ENCODE results near the gene EPS8.

The EPS8 gene

DNA sequence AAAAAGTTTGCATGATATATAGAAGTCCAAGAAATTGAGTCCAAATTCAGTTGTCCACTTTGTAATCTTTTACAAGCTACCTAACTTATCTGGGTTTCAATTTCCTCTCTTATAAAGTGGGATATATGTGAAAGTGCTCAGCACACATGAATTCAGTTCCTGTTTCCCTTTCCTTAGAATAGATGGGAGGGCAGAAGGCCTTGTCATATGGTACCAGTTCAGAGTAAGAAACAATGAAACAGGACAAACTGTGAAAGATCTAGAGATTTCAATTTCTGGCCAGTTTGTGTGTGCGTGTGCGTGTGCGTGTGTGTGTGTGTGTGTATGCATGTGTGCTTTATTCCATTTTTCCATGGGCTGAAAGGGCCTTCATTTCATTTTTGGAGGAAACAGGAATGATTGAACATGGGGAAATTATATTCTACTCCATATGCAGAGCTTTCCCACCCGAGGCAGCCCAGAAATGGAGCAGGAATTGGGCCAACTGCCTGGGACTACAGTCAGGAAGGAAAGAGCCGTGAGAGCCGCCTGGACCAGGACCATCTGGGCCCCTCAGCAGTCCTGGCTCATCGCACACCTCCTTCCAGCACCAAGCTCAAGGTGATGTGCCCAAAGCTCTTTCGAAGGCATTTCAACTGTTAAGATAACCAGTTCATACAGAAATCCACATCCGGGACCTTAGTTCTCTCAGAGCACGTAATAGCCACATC, 183.2 kb downstream of the EPS8 start:
- Histone ChIP-seq H4K8ac (ENCODE audit: low read depth, low read length) (no peak overlapping the region), H3K4me3 (ENCODE audit: low read length in 2 of 2) (no peak overlapping the region), H3K27ac (replicated peaks; ENCODE audit: low read length) (no peak overlapping the region), H3K18ac (ENCODE audit: low read length) (peak overlapping the region; percentile 16), H2BK5ac (ENCODE audit: low read length) (no peak overlapping the region), H2AK5ac (ENCODE audit: low read depth, low read length) (no peak overlapping the region), H4K91ac (ENCODE audit: low read depth, low read length, poor library complexity) (no peak overlapping the region), H3K4me2 (ENCODE audit: insufficient read depth, low read length, poor library complexity, severe bottlenecking) (no peak overlapping the region), H3K79me1 (ENCODE audit: low read depth, low read length) (no peaks in the 10 kb centered on the region), H3K4me1 (ENCODE audit: control insufficient read depth in 2 of 2, insufficient read depth in 1 of 2, low read depth in 1 of 2, low read length in 2 of 2) (peaks cover 0 to 5% of the 10 kb centered on the region in 2 donors), H3K9me3 (replicated peaks in 1 of 2; ENCODE audit: control insufficient read depth in 2 of 2, insufficient read depth in 1 of 2, low read depth in 1 of 2, low read length in 2 of 2) (no peaks in the 10 kb centered on the region), H3K23ac (ENCODE audit: low read depth, low read length, poor library complexity) (no peak overlapping the region), H2AFZ (ENCODE audit: low read length) (no peak overlapping the region), H2BK15ac (ENCODE audit: low read length) (no peak overlapping the region), H3K27me3 (ENCODE audit: control insufficient read depth in 3 of 3, insufficient read depth in 3 of 3, low read depth in 1 of 3, low read length in 3 of 3) (no peaks in the 10 kb centered on the region), H3K36me3 (replicated peaks in 1 of 2; ENCODE audit: control insufficient read depth in 2 of 2, insufficient read depth in 2 of 2, low read length in 2 of 2) (no peaks in the 10 kb centered on the region), H3K9ac (ENCODE audit: low read depth, low read length, poor library complexity) (no peak overlapping the region), H3K14ac (ENCODE audit: low read length) (no peak overlapping the region), H3K4ac (ENCODE audit: low read length) (no peak overlapping the region), H2BK120ac (ENCODE audit: low read depth, low read length) (no peak overlapping the region), H2BK12ac (ENCODE audit: low read length) (no peak overlapping the region)
- WGBS, 2 donors (ENCODE audit: extremely low coverage in 2 of 2, insufficient read length in 2 of 2, insufficient replicate concordance in 1 of 2) = no CpG with 5 or more reads among the region's 10 CpGs
- DNase-seq (ENCODE audit: low spot score) = no peak

DNA sequence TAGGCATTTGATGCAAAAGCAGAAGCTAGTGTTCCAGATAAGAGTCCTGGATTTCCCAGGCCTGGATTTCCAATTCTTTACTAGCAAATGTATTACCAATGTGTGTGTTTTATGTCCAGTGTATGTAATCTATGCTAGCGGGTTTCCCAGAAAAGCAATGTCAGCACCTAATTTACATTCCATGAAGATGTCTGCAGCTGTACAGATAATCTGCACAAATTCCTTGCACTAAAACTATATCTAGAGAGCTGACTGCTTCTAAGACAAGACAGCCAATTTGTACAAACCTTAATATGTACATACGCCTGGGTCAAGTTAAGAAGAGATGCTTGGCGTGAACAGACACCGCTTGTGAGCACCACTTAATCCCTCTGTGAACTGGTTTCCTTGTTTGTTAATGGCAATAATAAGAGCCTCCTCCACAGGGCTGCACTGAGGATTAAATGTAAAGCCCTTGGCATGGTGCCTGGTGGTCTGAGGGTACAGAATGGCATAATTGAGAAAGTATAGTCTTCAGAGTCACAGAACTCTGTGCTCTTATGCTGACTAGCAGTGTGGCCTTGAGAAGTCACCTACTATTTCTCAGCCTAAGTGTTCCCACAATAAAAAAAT, 185.6 kb downstream of the EPS8 start:
- no peak for DNase-seq (ENCODE audit: low spot score)
- no peak overlapping the region for H2BK12ac ChIP-seq (ENCODE audit: low read length)
- no peak overlapping the region for H3K23ac ChIP-seq (ENCODE audit: low read depth, low read length, poor library complexity)
- H3K4me3 ChIP-seq (ENCODE audit: low read length in 2 of 2) = no peak overlapping the region
- H2AFZ ChIP-seq (ENCODE audit: low read length) = no peak overlapping the region
- no peaks in the 10 kb centered on the region for H3K27me3 ChIP-seq (ENCODE audit: control insufficient read depth in 3 of 3, insufficient read depth in 3 of 3, low read depth in 1 of 3, low read length in 3 of 3)
- H3K4me2 ChIP-seq (ENCODE audit: insufficient read depth, low read length, poor library complexity, severe bottlenecking) = no peak overlapping the region
- H3K18ac ChIP-seq (ENCODE audit: low read length) = no peak overlapping the region
- H3K14ac ChIP-seq (ENCODE audit: low read length) = no peak overlapping the region
- no peak overlapping the region for H4K91ac ChIP-seq (ENCODE audit: low read depth, low read length, poor library complexity)
- no peak overlapping the region for H3K27ac ChIP-seq (replicated peaks; ENCODE audit: low read length)
- no peak overlapping the region for H2BK120ac ChIP-seq (ENCODE audit: low read depth, low read length)
- peaks cover 0 to 5% of the 10 kb centered on the region in 2 donors for H3K4me1 ChIP-seq (ENCODE audit: control insufficient read depth in 2 of 2, insufficient read depth in 1 of 2, low read depth in 1 of 2, low read length in 2 of 2)
- no peak overlapping the region for H2AK5ac ChIP-seq (ENCODE audit: low read depth, low read length)
- H3K9ac ChIP-seq (ENCODE audit: low read depth, low read length, poor library complexity) = no peak overlapping the region
- H4K8ac ChIP-seq (ENCODE audit: low read depth, low read length) = no peak overlapping the region
- no peak overlapping the region for H3K4ac ChIP-seq (ENCODE audit: low read length)
- no CpG with 5 or more reads among the region's 4 CpGs for WGBS, 2 donors (ENCODE audit: extremely low coverage in 2 of 2, insufficient read length in 2 of 2, insufficient replicate concordance in 1 of 2)
- H3K36me3 ChIP-seq (replicated peaks in 1 of 2; ENCODE audit: control insufficient read depth in 2 of 2, insufficient read depth in 2 of 2, low read length in 2 of 2) = no peaks in the 10 kb centered on the region
- no peak overlapping the region for H2BK15ac ChIP-seq (ENCODE audit: low read length)
- no peaks in the 10 kb centered on the region for H3K9me3 ChIP-seq (replicated peaks in 1 of 2; ENCODE audit: control insufficient read depth in 2 of 2, insufficient read depth in 1 of 2, low read depth in 1 of 2, low read length in 2 of 2)
- no peaks in the 10 kb centered on the region for H3K79me1 ChIP-seq (ENCODE audit: low read depth, low read length)
- no peak overlapping the region for H2BK5ac ChIP-seq (ENCODE audit: low read length)

DNA sequence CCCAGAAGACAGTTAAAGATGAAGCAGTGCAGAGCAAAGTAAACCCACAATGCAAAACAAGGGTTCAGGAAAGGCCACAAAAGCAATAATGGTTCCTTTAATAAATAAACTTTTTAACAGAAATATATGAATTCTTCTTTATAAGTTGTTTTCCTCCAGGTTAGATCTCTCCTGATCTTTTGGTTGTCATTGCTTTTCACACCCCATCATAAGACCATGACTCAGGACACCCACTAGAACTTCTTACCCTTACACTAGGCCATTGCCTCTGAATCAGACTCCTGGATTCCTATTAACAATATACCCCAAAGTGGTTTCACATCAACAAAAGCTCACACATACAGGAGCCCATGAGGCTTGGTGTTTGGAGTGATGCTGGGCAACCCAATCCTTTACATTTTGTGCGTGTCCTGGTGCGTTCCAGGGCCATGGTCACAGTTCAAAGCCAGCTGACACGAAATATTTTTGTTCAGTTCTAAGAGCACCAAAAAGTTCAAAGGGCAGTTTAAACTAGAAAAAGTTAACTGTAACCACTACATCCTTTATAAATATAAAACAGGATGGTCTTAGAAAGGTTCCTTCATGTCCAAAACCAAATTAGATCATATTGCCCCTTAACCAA, 187.0 kb downstream of the EPS8 start:
- Histone ChIP-seq H4K91ac (ENCODE audit: low read depth, low read length, poor library complexity) (no peak overlapping the region), H3K27ac (replicated peaks; ENCODE audit: low read length) (no peak overlapping the region), H2BK15ac (ENCODE audit: low read length) (no peak overlapping the region), H3K14ac (ENCODE audit: low read length) (no peak overlapping the region), H2BK12ac (ENCODE audit: low read length) (no peak overlapping the region), H2BK5ac (ENCODE audit: low read length) (no peak overlapping the region), H3K36me3 (replicated peaks in 1 of 2; ENCODE audit: control insufficient read depth in 2 of 2, insufficient read depth in 2 of 2, low read length in 2 of 2) (no peaks in the 10 kb centered on the region), H2AK5ac (ENCODE audit: low read depth, low read length) (no peak overlapping the region), H3K4me1 (ENCODE audit: control insufficient read depth in 2 of 2, insufficient read depth in 1 of 2, low read depth in 1 of 2, low read length in 2 of 2) (peaks cover 0 to 5% of the 10 kb centered on the region in 2 donors), H3K23ac (ENCODE audit: low read depth, low read length, poor library complexity) (no peak overlapping the region), H3K9me3 (replicated peaks in 1 of 2; ENCODE audit: control insufficient read depth in 2 of 2, insufficient read depth in 1 of 2, low read depth in 1 of 2, low read length in 2 of 2) (no peaks in the 10 kb centered on the region), H4K8ac (ENCODE audit: low read depth, low read length) (no peak overlapping the region), H3K18ac (ENCODE audit: low read length) (no peak overlapping the region), H2BK120ac (ENCODE audit: low read depth, low read length) (no peak overlapping the region), H3K4me2 (ENCODE audit: insufficient read depth, low read length, poor library complexity, severe bottlenecking) (no peak overlapping the region), H3K4ac (ENCODE audit: low read length) (no peak overlapping the region), H2AFZ (ENCODE audit: low read length) (peak overlapping the region; percentile 51), H3K9ac (ENCODE audit: low read depth, low read length, poor library complexity) (no peak overlapping the region), H3K79me1 (ENCODE audit: low read depth, low read length) (no peaks in the 10 kb centered on the region), H3K4me3 (ENCODE audit: low read length in 2 of 2) (no peak overlapping the region), H3K27me3 (ENCODE audit: control insufficient read depth in 3 of 3, insufficient read depth in 3 of 3, low read depth in 1 of 3, low read length in 3 of 3) (no peaks in the 10 kb centered on the region)
- DNase-seq (ENCODE audit: low spot score) = no peak
- no CpG with 5 or more reads among the region's 3 CpGs for WGBS, 2 donors (ENCODE audit: extremely low coverage in 2 of 2, insufficient read length in 2 of 2, insufficient replicate concordance in 1 of 2)

DNA sequence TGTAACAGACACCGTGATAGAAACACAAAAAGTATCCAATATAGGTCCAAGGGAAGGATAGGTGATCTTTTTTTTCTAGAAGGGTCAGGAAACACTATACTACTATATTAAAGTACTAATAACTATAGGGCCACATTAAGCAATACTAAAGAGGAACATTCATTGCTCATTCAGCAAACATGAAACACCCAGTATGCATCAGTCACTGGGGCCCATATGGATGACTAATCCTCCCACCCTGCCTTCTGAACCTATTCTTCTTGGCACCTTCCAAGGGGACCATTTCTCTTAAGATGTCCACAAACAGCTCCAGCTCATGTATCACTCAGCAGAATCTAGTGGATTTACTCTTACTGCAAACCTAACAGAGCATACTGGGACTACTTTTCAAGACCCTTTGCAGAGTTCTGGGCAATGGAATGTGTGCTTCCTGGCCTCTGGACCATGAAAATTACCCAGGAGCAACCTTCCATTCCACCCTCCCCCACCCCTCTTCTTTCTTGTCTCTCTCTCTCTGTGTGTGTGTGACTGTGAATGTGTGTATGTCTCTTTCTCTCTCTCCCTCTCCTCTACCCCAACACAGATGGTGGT, 187.9 kb downstream of the EPS8 start:
- Histone ChIP-seq H3K79me1 (ENCODE audit: low read depth, low read length) (no peaks in the 10 kb centered on the region), H3K4me1 (ENCODE audit: control insufficient read depth in 2 of 2, insufficient read depth in 1 of 2, low read depth in 1 of 2, low read length in 2 of 2) (peaks cover 0 to 5% of the 10 kb centered on the region in 2 donors), H3K23ac (ENCODE audit: low read depth, low read length, poor library complexity) (no peak overlapping the region), H3K4ac (ENCODE audit: low read length) (no peak overlapping the region), H3K18ac (ENCODE audit: low read length) (no peak overlapping the region), H2BK12ac (ENCODE audit: low read length) (no peak overlapping the region), H2BK15ac (ENCODE audit: low read length) (no peak overlapping the region), H4K8ac (ENCODE audit: low read depth, low read length) (no peak overlapping the region), H3K36me3 (replicated peaks in 1 of 2; ENCODE audit: control insufficient read depth in 2 of 2, insufficient read depth in 2 of 2, low read length in 2 of 2) (no peaks in the 10 kb centered on the region), H2BK5ac (ENCODE audit: low read length) (no peak overlapping the region), H3K4me2 (ENCODE audit: insufficient read depth, low read length, poor library complexity, severe bottlenecking) (no peak overlapping the region), H2AK5ac (ENCODE audit: low read depth, low read length) (no peak overlapping the region), H3K9me3 (replicated peaks in 1 of 2; ENCODE audit: control insufficient read depth in 2 of 2, insufficient read depth in 1 of 2, low read depth in 1 of 2, low read length in 2 of 2) (no peaks in the 10 kb centered on the region), H4K91ac (ENCODE audit: low read depth, low read length, poor library complexity) (no peak overlapping the region), H3K27ac (replicated peaks; ENCODE audit: low read length) (no peak overlapping the region), H3K4me3 (ENCODE audit: low read length in 2 of 2) (no peak overlapping the region), H2BK120ac (ENCODE audit: low read depth, low read length) (no peak overlapping the region), H3K27me3 (ENCODE audit: control insufficient read depth in 3 of 3, insufficient read depth in 3 of 3, low read depth in 1 of 3, low read length in 3 of 3) (no peaks in the 10 kb centered on the region), H3K14ac (ENCODE audit: low read length) (no peak overlapping the region), H3K9ac (ENCODE audit: low read depth, low read length, poor library complexity) (no peak overlapping the region), H2AFZ (ENCODE audit: low read length) (peak overlapping the region; percentile 51)
- WGBS, 2 donors (ENCODE audit: extremely low coverage in 2 of 2, insufficient read length in 2 of 2, insufficient replicate concordance in 1 of 2) = no CpG with 5 or more reads among the region's 1 CpG
- DNase-seq (ENCODE audit: low spot score) = no peak

Measured in neuronal stem cell (in vitro differentiated cells).